GM19397 (cell line): ENCODE data around the gene KIF3A.

Source experiments
- ATAC-seq: cut with Tn5 transposase; IDR thresholded peaks from one replicate; pipeline ENCODE4 v1.9.1; 2021; ENCODE audit warnings: mild to moderate bottlenecking, moderate library complexity; ENCODE audit not compliant: unreplicated experiment

Gene KIF3A

GRCh38 chr5:132736853-132737833 lies at the start of gene KIF3A:
Gene KIF3A (minus strand): TSS chr5:132737546. CDS start chr5:132737419, 127 bp downstream.
- ATAC-seq = peak; percentile 87

GRCh38 chr5:132787076-132787475 lies 49.7 kb upstream of the KIF3A start:
- no peak for ATAC-seq

GRCh38 chr5:132785864-132786263 lies 48.5 kb upstream of the KIF3A start:
- ATAC-seq = no peak

- no peak for ATAC-seq
These were observed 48.0 kb upstream of the KIF3A start for GRCh38 chr5:132785365-132785764.

GRCh38 chr5:132782101-132782500 lies 44.8 kb upstream of the KIF3A start:
- ATAC-seq = no peak

GRCh38 chr5:132781029-132781428 lies 43.7 kb upstream of the KIF3A start:
- no peak for ATAC-seq

- no peak for ATAC-seq
These were observed 43.2 kb upstream of the KIF3A start for GRCh38 chr5:132780577-132780976.

GRCh38 chr5:132779961-132780360 lies 42.6 kb upstream of the KIF3A start:
- no peak for ATAC-seq

GRCh38 chr5:132778856-132779255 lies 41.5 kb upstream of the KIF3A start:
- ATAC-seq = no peak

GRCh38 chr5:132778129-132778528 lies 40.8 kb upstream of the KIF3A start:
- no peak for ATAC-seq

GRCh38 chr5:132777209-132778069 lies 40.1 kb upstream of the KIF3A start, which contains the start of gene SEPTIN8:
Gene SEPTIN8 (minus strand): TSS chr5:132777239. CDS start chr5:132777137, 102 bp downstream.
- peak; percentile 63 for ATAC-seq

GRCh38 chr5:132776938-132777208 lies 39.5 kb upstream of the KIF3A start:
- ATAC-seq = no peak

GRCh38 chr5:132776131-132776937 lies 39.0 kb upstream of the KIF3A start:
- ATAC-seq = peak; percentile 10

GRCh38 chr5:132775476-132775961 lies 38.2 kb upstream of the KIF3A start:
- ATAC-seq = no peak

GRCh38 chr5:132774896-132775295 lies 37.5 kb upstream of the KIF3A start:
- no peak for ATAC-seq

GRCh38 chr5:132774406-132774805 lies 37.1 kb upstream of the KIF3A start:
- ATAC-seq = no peak

- ATAC-seq = no peak
These were observed 36.4 kb upstream of the KIF3A start for GRCh38 chr5:132773601-132774355.

GRCh38 chr5:132773114-132773513 lies 35.8 kb upstream of the KIF3A start:
- ATAC-seq = no peak

- ATAC-seq = no peak
These were observed 35.1 kb upstream of the KIF3A start for GRCh38 chr5:132772291-132773070.
